Mammary epithelial cell (primary cell): ENCODE results near the gene ABCF3.

Source experiments
- EZH2 ChIP-seq: IDR thresholded peaks from 2 replicates; pipeline ENCODE4 v1.6.1; 2012; ENCODE audit warnings: low read length, inconsistent platforms, borderline replicate concordance
- TF ChIP-seq, protein P1 (sequence below), 2 donors: IDR thresholded peaks in 1 of 2; conservative IDR thresholded peaks in 1 of 2; 2 replicates each; pipeline ENCODE4 v1.5.1; 2011 to 2012; ENCODE audit warnings: inconsistent platforms in 2 of 2, low read length in 2 of 2, mild to moderate bottlenecking in 2 of 2, control low read depth in 1 of 2, low read depth in 1 of 2; ENCODE audit not compliant: insufficient read depth in 1 of 2; ENCODE audit errors: extremely low read depth in 1 of 2

DNA sequence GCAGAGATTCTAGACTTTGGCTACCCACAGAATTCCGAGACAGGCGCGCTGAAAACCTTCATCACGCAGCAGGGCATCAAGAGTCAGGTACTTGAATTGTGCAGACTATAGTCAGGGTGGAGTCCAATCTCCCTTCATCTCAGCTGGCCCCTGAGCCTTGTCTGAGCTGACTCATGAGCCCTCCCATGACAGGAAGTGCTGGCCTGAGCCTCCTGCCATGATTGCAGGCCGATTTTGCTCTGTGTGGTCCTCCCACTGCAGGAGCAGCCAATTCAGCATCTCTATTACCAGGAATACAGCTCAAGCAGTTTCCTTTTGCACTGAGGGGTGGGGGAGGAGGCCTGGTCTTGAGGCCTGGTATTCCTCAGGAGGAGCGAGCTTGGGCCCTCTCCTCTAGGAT lies 5.8 kb upstream of the ABCF3 start:
- TF ChIP-seq, protein P1, sequence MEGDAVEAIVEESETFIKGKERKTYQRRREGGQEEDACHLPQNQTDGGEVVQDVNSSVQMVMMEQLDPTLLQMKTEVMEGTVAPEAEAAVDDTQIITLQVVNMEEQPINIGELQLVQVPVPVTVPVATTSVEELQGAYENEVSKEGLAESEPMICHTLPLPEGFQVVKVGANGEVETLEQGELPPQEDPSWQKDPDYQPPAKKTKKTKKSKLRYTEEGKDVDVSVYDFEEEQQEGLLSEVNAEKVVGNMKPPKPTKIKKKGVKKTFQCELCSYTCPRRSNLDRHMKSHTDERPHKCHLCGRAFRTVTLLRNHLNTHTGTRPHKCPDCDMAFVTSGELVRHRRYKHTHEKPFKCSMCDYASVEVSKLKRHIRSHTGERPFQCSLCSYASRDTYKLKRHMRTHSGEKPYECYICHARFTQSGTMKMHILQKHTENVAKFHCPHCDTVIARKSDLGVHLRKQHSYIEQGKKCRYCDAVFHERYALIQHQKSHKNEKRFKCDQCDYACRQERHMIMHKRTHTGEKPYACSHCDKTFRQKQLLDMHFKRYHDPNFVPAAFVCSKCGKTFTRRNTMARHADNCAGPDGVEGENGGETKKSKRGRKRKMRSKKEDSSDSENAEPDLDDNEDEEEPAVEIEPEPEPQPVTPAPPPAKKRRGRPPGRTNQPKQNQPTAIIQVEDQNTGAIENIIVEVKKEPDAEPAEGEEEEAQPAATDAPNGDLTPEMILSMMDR (conservative IDR thresholded peaks at IDR 0.05 in 1 of 2, IDR thresholded peaks at IDR 0.05 in 1 of 2; ENCODE audit: extremely low read depth in 1 of 2, insufficient read depth in 1 of 2, low read depth in 1 of 2, low read length in 2 of 2), result no peak
- TF ChIP-seq EZH2, result no peak
